T-cell (primary cell): Measurements from ENCODE around the gene CA6. TPM values are rescaled to one million over a fixed set of nuclear protein-coding genes. Genes with fewer than 3 reads are reported as not detected.

Experiments
- ATAC-seq, 4 experiments: fragments of 200-7000 bp in 3 of 4; fragments of 150-1000 bp in 1 of 4; cut with Tn5 transposase; replicated peaks in 1 of 4; 1 replicate in 3 of 4; 2 replicates in 1 of 4; pipeline ENCODE4 v1.10.0; 2021; ENCODE audit warnings: moderate library complexity in 3 of 4, mild to moderate bottlenecking in 2 of 4, moderate number of reproducible peaks in 1 of 4
- CTCF ChIA-PET, 2 donors: fragments of 300-600 bp; sonication (Branson Sonifier 250); formaldehyde crosslinking; loops; one replicate each; lab custom pipeline; 2022; ENCODE audit warnings: antibody characterized with exemption in 2 of 2; lab: Charles Lee
- POLR2A ChIA-PET, 2 donors: fragments of 300-600 bp; sonication (Branson Sonifier 250); formaldehyde crosslinking; loops; one replicate each; lab custom pipeline; 2022; ENCODE audit warnings: antibody characterized with exemption in 2 of 2; lab: Charles Lee
- DNase-seq, 35 experiments: peaks; one replicate each; pipeline versions ENCODE4 v3.0.0 to v3.0.0-alpha.2; 2013 to 2023
- H3K27ac ChIP-seq: one replicate; pipeline ENCODE4 v1.5.1; 2013; ENCODE audit warnings: low read length
- H3K27me3 ChIP-seq, 2 experiments: replicated peaks in 1 of 2; 1 replicate in 1 of 2; 2 replicates in 1 of 2; pipeline versions ENCODE4 v1.6.1 to v1.7.0; 2013; ENCODE audit warnings: low read length in 1 of 2, mixed read lengths in 1 of 2; ENCODE audit not compliant: control insufficient read depth in 2 of 2, insufficient read depth in 2 of 2; ENCODE audit errors: extremely low read depth in 1 of 2
- H3K36me3 ChIP-seq, 2 donors: 1 replicate in 1 of 2; 2 replicates in 1 of 2; pipeline versions ENCODE4 v1.6.1 to v1.7.0; 2013; ENCODE audit warnings: low read length in 1 of 2; ENCODE audit not compliant: control insufficient read depth in 2 of 2, insufficient read depth in 1 of 2; ENCODE audit errors: extremely low read depth in 1 of 2
- H3K4me1 ChIP-seq, 2 experiments: 1 replicate in 1 of 2; 2 replicates in 1 of 2; pipeline versions ENCODE4 v1.6.1 to v1.7.0; 2013; ENCODE audit warnings: low read length in 2 of 2, mixed read lengths in 1 of 2; ENCODE audit not compliant: insufficient read depth in 2 of 2, control insufficient read depth in 1 of 2; ENCODE audit errors: extremely low read depth in 1 of 2
- H3K4me3 ChIP-seq, 2 donors: 1 replicate in 1 of 2; 2 replicates in 1 of 2; pipeline versions ENCODE4 v1.5.1 to v1.7.0; 2013; ENCODE audit warnings: mild to moderate bottlenecking in 2 of 2, low read length in 1 of 2, moderate library complexity in 1 of 2; ENCODE audit not compliant: control insufficient read depth in 1 of 2; ENCODE audit errors: extremely low read depth in 1 of 2
- H3K9me3 ChIP-seq: 2 replicates; pipeline ENCODE4 v1.7.0; 2013
- H3K27ac Mint-ChIP-seq, 2 donors: one replicate each; pipeline ENCODE4 v1.8.0; 2020 to 2021; ENCODE audit warnings: mild to moderate bottlenecking in 2 of 2, mixed read lengths in 2 of 2
- H3K27me3 Mint-ChIP-seq, 2 donors: one replicate each; pipeline ENCODE4 v1.8.0; 2021 to 2022; ENCODE audit warnings: mixed read lengths in 2 of 2
- H3K36me3 Mint-ChIP-seq: one replicate; pipeline ENCODE4 v1.8.0; 2021; ENCODE audit warnings: mixed read lengths
- H3K4me1 Mint-ChIP-seq, 3 donors: one replicate each; pipeline ENCODE4 v1.8.0; 2020 to 2022; ENCODE audit warnings: mixed read lengths in 3 of 3, mild to moderate bottlenecking in 1 of 3
- H3K4me3 Mint-ChIP-seq, 3 donors: one replicate each; pipeline ENCODE4 v1.8.0; 2020 to 2022; ENCODE audit warnings: mild to moderate bottlenecking in 3 of 3, mixed read lengths in 3 of 3, moderate library complexity in 3 of 3
- H3K9me3 Mint-ChIP-seq, 3 donors: one replicate each; pipeline ENCODE4 v1.8.0; 2020 to 2022; ENCODE audit warnings: mixed read lengths in 3 of 3
- WGBS: methylation state at CpG from one replicate; pipeline ENCODE4 v1.1.5; 2013; ENCODE audit warnings: missing lambda C conversion rate; ENCODE audit not compliant: insufficient coverage; 5-methylcytosine and 5-hydroxymethylcytosine counted together
- total RNA-seq, 35 experiments: library from RNA in 6 of 35; stranded (reverse) in 6 of 35; fragments of 120-200 nt in 1 of 35; gene quantifications; one replicate each; pipeline versions ENCODE4 v1.2.1 to v1.2.4 and lab custom pipeline; 2013 to 2026

The CA6 gene
- total RNA-seq, 5 donors from 2014 or later (not counting 1 experiment from before 2014, with no cell fraction given) = 0.95 to 2.8 (median 1.8) TPM

DNA sequence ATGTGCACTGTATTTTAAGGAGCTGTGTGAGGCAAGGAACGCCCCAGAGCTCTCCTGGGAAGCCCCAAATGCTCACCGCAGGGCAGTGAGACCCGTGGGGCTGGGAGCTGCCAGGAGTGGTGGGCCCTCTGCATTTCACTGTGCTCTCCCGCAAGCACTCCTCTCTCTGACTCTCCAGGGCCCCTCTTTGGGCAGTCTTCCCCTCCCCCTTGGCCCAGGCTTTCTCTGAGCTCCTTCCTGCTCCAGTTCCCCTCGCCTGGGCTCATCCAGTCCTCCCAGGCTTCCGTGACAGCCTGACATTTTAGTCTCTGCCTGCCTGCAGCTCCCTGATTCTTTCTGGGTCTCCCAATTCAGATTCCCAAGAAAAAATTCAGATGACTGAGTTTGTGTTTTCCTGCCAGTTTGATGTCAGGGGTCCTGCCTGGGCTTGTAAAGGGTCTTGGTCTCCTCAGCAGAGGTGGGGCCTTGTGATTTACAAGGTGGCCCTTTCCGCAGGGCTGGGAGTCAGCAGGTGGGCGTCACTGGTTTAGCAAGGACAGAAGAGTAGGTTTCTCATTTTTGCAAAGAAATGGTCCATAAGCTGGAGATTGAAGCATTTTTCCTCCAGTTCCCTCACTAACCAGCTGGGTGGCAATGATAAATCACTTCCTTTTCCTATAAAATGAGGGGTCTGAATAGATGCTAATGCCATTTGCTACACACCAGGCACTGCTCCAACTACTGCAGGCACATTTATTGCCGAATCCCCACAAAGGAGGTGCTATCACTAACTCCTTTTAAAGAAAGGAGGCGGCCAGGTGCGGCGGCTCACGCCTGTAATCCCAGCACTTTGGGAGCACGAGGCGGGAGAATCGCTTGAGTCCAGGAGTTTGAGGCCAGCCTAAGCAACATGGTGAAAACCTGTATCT, 1.9 kb upstream of the CA6 start:
- DNase-seq (no peak), ATAC-seq (peak in 1 of 4 experiments; percentile 39)
- ChIA-PET CTCF (interaction anchor here (0.6 to 0.9 kb wide), 3 partner anchors 19 to 284 kb away, joined by 3 to 12 read pairs (median 3); no protein-coding TSS in a partner anchor), POLR2A (no interaction called here)
- H3K27ac Mint-ChIP-seq = peak overlapping the region; percentile 55 to 70
- peak overlapping the region in 1 of 3 donors; percentile 59 for H3K4me3 Mint-ChIP-seq
- H3K9me3 Mint-ChIP-seq = no peaks in the 10 kb centered on the region
- no peak overlapping the region for H3K27ac ChIP-seq
- no peaks in the 10 kb centered on the region for H3K36me3 Mint-ChIP-seq
- no peaks in the 10 kb centered on the region for H3K27me3 Mint-ChIP-seq
- peaks cover 78 to 93% (median 91%) of the 10 kb centered on the region in 3 donors for H3K4me1 Mint-ChIP-seq
- no peaks in the 10 kb centered on the region for H3K36me3 ChIP-seq
- H3K4me3 ChIP-seq = no peak overlapping the region
- no peaks in the 10 kb centered on the region for H3K27me3 ChIP-seq
- no peaks in the 10 kb centered on the region for H3K9me3 ChIP-seq
- peaks cover 39 to 85% of the 10 kb centered on the region in 2 experiments for H3K4me1 ChIP-seq
- WGBS = 71% methylated on average over 9 of the region's 16 CpGs

DNA sequence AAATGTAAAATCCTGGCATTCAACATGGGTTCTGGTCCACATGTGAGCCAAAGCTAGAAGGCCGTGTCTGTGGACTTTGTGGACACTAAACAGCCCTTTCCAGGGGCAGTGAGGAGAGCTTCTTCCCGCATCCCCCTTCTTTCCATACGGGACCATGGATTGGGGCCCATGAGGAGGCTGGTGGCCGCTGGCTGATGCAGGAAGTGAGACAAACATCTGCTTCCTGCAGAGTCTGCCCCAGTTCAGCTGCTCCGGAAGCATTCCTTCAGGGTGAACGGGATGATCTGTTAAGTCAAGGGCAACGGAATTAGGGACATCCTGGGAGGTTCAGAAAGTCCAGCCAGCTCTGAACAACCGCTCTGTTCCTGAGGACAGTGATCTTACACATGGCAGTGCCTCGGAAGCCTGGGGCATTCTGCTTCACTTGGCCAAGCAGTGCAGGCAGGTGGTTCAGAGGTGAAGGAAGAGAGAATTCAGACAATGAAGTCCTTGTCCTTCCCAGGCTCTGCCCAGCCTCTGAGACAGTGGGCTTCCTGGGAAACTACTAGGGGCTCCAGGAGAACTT, 1.5 kb downstream of the CA6 start:
- WGBS = 51% methylated on average over 9 of the region's 9 CpGs

DNA sequence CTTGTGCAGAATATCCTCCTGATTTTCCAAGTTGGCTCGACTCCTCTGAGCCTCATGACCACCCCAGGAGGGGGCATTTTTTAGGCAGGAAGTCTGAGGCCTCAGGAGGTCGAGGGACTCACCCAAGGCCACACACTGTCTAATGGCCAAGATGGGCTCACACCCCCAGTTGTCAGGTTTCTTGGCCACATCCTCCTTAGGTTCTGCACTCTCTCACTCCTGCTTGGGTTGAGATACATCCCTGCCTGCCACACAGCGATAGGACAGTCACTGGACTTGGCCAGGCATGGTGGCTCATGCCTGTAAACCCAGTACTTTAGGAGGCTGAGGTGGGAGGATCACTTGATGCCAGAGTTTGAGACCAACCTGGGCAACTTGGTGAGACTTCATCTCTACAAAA, 4.6 kb downstream of the CA6 start:
- peak overlapping the region in 1 of 3 donors; percentile 3 for H3K4me3 Mint-ChIP-seq
- Histone ChIP-seq H3K27me3 (no peaks in the 10 kb centered on the region), H3K4me3 (no peak overlapping the region), H3K9me3 (no peaks in the 10 kb centered on the region), H3K36me3 (no peaks in the 10 kb centered on the region), H3K27ac (no peak overlapping the region), H3K4me1 (peaks cover 21 to 46% of the 10 kb centered on the region in 2 experiments)
- DNase-seq (no peak), ATAC-seq (no peak)
- 40% methylated on average over 1 of the region's 3 CpGs for WGBS
- ChIA-PET CTCF (no interaction called here), POLR2A (no interaction called here)
- peak overlapping the region; percentile 22 to 69 for H3K27ac Mint-ChIP-seq
- no peaks in the 10 kb centered on the region for H3K9me3 Mint-ChIP-seq
- H3K4me1 Mint-ChIP-seq = peaks cover 40 to 52% (median 51%) of the 10 kb centered on the region in 3 donors
- H3K27me3 Mint-ChIP-seq = no peaks in the 10 kb centered on the region
- H3K36me3 Mint-ChIP-seq = no peaks in the 10 kb centered on the region

More for the DNA sequence above, 1.5 kb downstream of the CA6 start:
- Histone ChIP-seq H3K4me1 (peaks cover 31 to 76% of the 10 kb centered on the region in 2 experiments), H3K36me3 (no peaks in the 10 kb centered on the region), H3K4me3 (no peak overlapping the region), H3K9me3 (no peaks in the 10 kb centered on the region), H3K27me3 (no peaks in the 10 kb centered on the region), H3K27ac (peak overlapping the region; percentile 61)
- Mint-ChIP-seq H3K4me1 (peaks cover 62 to 80% (median 76%) of the 10 kb centered on the region in 3 donors), H3K36me3 (no peaks in the 10 kb centered on the region), H3K27ac (peak overlapping the region; percentile 95 to 97), H3K4me3 (peak overlapping the region in 2 of 3 donors; percentile 17 to 54), H3K27me3 (no peaks in the 10 kb centered on the region), H3K9me3 (no peaks in the 10 kb centered on the region)
- DNase-seq (peak in 3 of 35 experiments; percentile 19 to 37 (median 28)), ATAC-seq (peak in 3 of 4 experiments; percentile 31 to 47 (median 40))
- ChIA-PET POLR2A (no interaction called here), CTCF (no interaction called here)

DNA sequence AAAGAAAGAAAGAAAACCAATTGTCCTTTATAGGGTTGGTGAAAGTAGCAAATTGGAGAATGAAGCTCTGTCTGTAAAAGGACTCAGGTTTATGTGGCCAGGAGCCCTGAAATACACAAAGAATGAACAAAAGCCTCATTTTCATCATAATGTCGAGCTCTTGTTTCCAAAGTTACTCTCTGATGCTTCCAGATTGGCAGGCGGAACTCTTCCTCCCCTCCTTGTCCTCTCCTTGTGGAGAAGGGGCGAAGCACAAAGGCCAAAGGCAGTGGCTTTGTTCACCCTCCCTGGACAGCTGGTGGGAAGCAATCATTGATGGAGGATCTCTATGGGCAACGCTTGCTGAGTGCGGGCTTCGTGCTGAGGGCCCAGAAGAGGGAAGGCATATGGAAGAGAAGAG, 5.6 kb downstream of the CA6 start:
- DNase-seq = no peak
- H3K4me3 ChIP-seq = no peak overlapping the region
- no peaks in the 10 kb centered on the region for H3K27me3 ChIP-seq
- no peaks in the 10 kb centered on the region for H3K36me3 ChIP-seq
- no peak overlapping the region for H3K27ac ChIP-seq
- ChIA-PET POLR2A (no interaction called here), CTCF (interaction anchor here in 1 of 2 donors (0.7 kb wide), 1 partner anchor 30 kb away, joined by 3 read pairs; no protein-coding TSS in a partner anchor)
- peaks cover 33 to 51% (median 49%) of the 10 kb centered on the region in 3 donors for H3K4me1 Mint-ChIP-seq
- H3K27me3 Mint-ChIP-seq = no peaks in the 10 kb centered on the region
- H3K9me3 Mint-ChIP-seq = no peaks in the 10 kb centered on the region
- H3K4me1 ChIP-seq = peaks cover 13 to 40% of the 10 kb centered on the region in 2 experiments
- ATAC-seq = no peak
- WGBS = no CpG with 5 or more reads among the region's 6 CpGs
- H3K27ac Mint-ChIP-seq = no peak overlapping the region
- no peak overlapping the region for H3K4me3 Mint-ChIP-seq
- H3K9me3 ChIP-seq = no peaks in the 10 kb centered on the region
- no peaks in the 10 kb centered on the region for H3K36me3 Mint-ChIP-seq

DNA sequence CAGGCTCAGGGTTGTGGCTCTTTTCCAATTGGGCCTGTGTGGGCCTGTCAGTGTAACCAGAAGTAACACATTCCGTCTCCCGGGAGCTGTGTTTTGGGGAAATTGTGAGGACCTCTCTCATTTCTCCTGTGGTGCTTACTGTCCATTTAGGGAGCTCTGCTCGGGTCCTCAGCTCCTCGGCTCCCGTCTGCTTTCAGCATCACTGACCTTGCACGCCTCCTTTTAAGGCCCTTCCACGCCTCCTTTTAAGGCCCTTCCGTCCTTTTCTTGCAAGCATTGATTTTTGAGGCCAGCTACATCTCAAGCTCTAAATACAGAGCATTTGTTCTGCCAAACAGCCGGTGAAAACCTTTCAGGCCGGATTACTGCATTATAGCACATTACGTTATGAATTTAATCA, 9.7 kb downstream of the CA6 start:
- Histone ChIP-seq H3K4me1 (peaks cover 7 to 29% of the 10 kb centered on the region in 2 experiments), H3K27ac (no peak overlapping the region), H3K36me3 (peaks cover 0 to 2% of the 10 kb centered on the region in 2 donors), H3K9me3 (no peaks in the 10 kb centered on the region), H3K4me3 (no peak overlapping the region), H3K27me3 (peaks cover 0 to 2% of the 10 kb centered on the region in 2 experiments)
- peaks cover 22 to 42% (median 41%) of the 10 kb centered on the region in 3 donors for H3K4me1 Mint-ChIP-seq
- H3K27ac Mint-ChIP-seq = no peak overlapping the region
- no peak overlapping the region for H3K4me3 Mint-ChIP-seq
- WGBS = 94% methylated on average over 7 of the region's 11 CpGs
- H3K9me3 Mint-ChIP-seq = peaks cover 4% of the 10 kb centered on the region in 3 donors
- H3K27me3 Mint-ChIP-seq = peaks cover 0 to 2% of the 10 kb centered on the region in 2 donors
- POLR2A ChIA-PET = no interaction called here
- no peak for DNase-seq
- ATAC-seq = no peak
- CTCF ChIA-PET = interaction anchor here in 1 of 2 donors (0.6 kb wide), 1 partner anchor 22 kb away, joined by 4 read pairs; no protein-coding TSS in a partner anchor
- H3K36me3 Mint-ChIP-seq = peaks cover 11% of the 10 kb centered on the region
